Measurements from ENCODE around the gene CSAD.
A peak's percentile ranks its signal among the peaks of the same experiment; 100 is the strongest.
"Not testable (repeated sequence)": the region's sequence is repeated elsewhere in the genome, so short reads cannot be mapped to it uniquely, and the experiment has no call there.

CSAD gene

DNA sequence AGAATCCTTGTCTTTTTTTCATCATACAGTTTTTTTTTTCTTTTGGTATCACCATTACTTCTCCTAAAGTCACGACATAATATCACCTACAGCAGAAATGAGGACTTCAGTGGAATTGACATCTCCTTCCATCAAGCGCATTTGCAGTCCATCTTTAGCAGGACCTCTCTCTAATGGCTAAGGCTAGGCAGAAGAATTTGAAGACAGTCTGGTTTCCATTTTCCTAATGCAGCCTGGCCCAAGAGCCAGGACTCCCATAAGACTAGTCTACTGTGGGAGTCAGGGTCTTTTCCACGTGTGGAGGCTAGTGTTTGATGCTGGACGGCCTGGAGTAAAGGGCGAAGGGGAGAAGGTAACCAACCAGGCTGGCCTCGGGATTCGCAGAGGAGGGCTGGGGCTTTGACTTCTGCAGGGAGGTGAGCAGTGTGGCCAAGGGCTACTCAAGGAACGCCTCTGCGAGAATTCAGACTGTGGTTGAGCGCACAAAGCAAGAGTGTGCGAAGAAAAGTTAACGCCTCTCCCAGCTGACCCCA is 972 bp downstream of the CSAD start:
- no peak for DNase-seq (ENCODE audit: low read depth)

DNA sequence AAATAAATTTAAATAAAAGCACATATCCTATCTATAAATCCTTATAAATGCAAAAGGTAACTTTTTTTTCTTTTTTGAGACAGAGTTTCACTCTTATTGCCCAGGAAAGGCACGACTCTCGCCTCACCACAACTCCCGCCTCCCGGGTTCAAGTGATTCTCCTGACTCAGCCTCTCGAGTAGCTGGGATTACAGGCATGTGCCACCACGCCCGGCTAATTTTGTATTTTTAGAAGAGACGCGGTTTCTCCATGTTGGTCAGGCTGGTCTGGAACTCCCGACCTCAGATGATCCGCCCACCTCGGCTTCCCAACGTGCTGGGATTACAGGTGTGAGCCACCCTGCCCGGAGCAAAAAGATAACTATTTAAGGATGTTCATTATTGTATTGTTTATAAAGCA is 1.9 kb downstream of the CSAD start:
- not testable (repeated sequence) for DNase-seq (ENCODE audit: low read depth)

DNA sequence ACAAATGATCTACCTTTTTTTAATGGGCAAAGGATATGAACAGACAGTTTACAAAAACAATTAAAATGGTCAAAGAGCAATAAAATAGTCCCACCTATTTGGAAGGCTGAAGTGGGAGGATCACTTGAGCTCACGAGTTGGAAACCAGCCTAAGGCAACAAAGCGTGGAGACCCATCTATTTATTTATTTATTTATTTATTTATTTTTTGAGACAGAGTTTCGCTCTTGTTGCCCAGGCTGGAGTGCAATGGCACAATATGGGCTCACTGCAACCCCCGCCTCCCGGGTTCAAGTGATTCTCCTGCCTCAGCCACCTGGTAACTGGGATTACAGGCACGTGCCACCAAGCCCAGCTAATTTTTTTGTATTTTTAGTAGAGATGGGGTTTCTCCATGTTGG is 3.3 kb downstream of the CSAD start:
- DNase-seq (ENCODE audit: low read depth): not testable (repeated sequence)

DNA sequence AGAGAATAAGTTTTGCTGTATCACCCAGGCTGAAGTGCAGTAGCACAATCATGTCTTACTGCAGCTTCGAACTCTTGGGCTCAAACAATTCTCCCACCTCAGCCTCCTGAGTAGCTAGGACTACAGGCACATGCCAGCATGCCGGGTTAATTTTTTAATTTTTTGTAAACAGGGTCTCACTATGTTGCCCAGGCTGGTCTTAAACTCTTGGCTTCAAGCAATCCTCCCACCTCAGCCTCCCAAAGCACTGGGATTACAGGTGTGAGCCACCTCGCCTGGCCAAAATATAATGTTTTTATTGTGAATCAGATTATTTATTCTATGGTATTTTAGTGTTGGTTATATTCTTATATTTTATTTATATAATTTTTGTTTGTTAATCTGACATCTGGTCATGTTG is 4.0 kb downstream of the CSAD start:
- no peak for DNase-seq (ENCODE audit: low read depth)

DNA sequence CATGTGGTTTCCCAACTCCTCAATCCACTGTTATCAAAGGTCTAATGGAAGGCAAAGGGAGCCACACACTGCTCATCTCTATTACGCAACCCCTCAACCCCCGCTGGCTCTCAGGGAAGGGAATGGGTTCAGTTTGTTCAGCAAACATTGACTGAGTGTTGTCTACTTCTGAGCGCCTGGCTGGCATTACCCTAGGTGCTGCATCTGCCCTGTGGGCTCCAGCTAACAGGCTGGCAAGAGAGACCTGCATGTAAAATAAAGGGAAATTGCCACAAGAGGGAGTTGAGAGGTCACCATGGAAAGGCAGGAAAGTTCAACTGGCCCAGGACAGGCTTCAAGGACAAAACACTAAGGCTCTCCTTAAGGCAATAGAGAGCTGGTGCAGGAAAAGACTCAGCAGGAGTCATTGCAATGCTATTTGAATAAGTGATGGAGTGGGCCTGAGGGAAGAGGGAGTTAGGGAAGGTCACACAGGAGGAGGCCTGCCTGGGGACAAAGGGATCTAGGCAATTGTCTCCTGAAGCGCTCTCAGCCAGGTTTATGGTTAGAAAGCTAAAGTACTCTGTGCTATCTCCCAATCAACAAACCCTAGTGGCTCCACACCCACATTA is 5.7 kb downstream of the CSAD start:
- no peak for DNase-seq (ENCODE audit: low read depth)

DNA sequence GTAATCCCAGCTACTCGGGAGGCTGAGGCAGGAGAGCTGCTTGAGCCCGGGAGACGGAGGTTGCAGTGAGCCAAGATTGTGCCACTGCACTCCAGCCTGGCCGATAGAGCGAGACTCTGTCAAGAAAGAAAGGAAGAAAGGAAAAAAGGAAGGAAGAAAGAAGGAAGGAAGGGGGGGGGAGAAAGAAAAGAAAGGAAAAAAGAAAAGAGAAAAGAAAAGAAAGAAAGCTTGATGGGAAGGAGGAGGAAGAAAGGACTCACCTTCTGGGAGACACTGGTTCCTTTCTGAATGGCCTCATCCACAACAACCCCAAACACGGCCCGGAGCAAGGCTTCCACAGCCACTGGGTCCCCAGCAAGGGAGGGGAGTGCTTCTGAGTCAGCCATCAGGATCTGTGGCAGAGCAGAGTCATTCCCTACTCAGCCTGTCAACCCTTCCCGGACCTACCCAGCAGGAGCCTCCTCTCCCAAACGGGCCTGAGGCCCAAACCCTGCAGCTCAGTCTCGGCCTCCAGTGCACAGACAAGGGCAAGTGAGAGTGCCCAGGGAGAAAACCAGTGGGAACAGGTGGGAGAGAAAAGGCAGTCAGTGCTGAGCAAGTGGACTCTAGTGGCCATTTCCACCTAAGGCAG is 7.5 kb downstream of the CSAD start:
- DNase-seq (ENCODE audit: low read depth): no peak

DNA sequence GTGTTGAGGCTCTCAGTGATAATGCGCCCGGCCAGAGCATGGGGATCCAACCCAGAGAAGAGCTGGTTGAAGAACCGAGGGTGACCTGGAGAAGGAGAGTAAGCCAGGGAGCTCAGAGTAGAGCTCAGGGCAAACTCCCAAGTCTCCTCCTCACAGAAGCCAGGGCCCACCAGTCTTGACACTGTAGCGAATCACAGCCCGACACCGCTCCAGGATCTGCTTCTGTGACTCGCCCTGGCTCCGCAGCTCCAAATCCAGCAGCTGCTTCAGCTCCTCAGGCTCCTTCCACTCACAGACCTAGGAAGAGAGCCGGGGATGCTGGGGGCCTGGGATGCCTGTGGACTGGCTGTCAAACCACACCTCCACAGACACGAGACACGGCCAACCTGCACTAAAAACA is 8.4 kb downstream of the CSAD start:
- DNase-seq (ENCODE audit: low read depth): no peak

DNA sequence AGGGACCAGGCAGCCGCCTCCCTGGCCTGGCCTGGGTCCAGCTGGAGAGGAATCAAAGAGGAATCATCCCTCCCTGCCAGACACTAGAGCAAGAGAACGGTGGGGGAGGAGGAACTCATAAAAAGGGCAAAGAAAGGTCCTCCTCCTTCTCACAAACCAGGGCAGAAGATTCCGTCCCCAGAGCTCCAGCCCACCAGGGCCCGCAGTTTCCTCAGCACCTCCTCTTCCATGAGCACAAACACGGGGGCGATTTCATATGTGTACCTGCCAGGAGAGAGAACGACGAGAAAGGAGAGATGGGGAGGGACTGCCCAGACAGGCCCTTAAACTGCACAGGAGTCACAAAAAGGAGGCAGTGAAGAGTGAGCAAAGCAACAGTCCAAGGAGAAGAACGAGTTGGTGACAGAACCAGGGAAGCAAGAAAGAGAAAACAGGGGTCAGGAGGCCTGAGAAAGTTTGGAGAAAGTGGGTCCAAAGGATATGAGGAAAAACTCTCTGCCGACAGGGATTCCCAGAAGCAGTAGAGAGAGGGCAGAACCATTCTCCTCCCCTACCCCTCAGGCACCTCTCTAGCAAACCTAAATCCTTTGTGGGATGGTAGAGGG is 8.9 kb downstream of the CSAD start:
- DNase-seq (ENCODE audit: low read depth): no peak

DNA sequence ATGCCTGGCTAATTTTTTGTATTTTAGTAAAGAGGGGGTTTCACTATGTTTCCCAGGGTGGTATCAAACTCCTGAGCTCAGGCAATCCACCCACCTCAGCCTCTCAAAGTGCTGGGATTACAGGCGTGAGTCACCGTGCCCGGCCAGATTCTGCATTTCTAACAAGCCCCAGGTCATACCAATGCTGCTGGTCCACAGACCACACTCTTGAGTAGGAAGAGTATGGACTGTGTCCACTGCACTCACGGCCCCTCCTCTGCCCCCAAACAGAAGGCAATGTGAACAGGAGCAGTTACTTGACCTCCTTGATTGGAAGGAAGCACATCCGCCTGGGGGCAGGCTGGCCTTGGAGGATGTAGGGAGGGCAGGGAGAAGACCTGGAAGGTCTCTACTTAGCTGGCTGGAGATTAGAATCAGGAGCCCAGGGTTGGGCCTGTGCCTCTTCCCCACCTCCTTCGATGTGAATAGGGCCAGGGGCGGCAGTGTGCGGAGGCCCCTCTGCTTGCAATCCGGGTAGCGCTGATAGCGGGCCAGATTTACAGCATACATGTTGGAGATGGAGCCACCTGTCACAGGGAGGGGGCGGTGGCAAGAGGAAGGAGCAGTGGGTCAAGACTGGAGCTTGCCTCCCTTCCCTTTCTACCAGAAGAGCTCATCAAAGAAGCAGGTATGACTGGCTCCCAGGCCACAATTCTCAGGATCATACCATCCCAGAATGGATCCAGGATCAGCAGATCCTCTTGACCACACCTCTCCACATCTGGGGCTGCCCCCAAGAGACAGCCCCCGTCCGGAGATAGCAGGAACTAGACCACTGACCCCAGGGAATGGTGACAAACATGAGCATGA is 9.6 kb downstream of the CSAD start:
- DNase-seq (ENCODE audit: low read depth): no peak

DNA sequence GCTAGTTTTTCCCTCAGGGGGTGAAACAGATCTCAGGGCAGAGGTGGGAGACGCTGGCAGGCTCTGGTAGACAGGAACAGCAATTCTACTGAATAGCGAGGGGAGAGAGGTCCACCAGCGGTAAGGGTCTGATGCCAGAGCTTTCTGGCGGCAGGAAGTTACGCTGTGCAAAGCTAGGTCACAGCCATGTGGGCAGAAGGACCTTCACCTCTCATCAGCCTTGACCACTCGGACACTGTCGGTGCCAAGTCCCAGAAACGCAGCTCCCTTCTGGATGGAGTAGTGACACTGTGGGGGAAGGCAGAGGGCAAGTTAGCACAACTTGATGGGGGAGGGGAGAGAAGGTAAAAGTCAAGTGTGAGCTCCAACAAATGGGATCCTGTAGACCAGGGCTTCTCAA is 10.5 kb downstream of the CSAD start:
- no peak for DNase-seq (ENCODE audit: low read depth)

DNA sequence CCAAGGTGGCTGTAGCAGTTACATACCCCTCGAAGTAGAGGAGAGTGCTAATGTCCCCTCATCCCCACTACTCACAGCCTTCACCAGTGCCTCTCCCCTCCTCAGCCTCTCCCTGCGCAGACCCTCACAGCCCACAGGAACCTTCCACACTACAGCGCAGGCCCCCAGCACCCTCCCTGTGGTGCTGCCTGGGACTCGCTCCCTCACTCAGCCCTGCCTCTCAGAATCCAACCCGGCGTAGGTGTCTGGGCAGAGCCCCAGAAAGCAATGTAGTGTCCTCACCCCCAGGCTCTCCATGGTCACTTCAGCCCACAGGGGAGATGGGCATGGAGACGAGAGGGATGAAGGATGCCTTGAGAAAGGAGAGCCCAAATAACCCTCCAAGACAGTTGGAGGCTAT is 11.1 kb downstream of the CSAD start:
- DNase-seq (ENCODE audit: low read depth): no peak

DNA sequence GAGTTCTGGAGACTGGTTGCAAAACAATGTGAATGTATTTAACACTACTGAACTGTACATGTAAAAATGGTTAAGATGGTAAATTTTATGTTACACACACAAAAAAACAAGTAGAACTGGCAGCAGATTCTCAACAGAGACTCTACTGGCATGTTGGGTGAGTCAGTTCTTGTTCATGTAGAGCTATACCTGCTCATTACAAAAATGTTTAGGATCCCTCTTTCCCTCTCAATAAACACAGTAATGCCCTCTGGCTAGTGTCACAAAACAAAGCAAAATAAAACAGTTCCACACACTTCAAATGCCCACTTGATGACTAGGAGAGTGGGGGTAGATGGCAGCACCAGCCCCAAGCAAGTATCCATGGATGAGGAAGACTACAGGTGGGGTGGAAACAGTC is 13.9 kb downstream of the CSAD start:
- no peak for DNase-seq (ENCODE audit: low read depth)

DNA sequence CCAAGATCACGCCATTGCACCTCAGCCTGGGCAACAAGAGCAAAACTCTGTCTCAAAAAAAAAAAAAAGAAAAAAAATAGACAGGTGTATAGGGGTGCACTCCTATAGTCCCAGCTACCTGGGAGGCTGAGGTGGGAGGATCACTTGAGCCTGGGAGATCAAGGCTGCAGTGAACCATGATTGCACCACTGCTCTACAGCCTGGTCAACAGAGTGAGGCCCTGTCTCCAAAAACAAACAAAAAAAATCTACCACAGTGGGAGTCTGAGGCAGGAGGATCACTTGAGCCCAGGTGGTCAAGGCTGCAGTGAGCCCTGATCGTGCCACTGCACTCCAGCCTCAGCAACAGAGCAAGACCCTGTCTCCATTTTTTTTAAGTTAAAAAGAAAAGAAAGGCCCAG is 17.7 kb downstream of the CSAD start:
- not testable (repeated sequence) for DNase-seq (ENCODE audit: low read depth)

DNA sequence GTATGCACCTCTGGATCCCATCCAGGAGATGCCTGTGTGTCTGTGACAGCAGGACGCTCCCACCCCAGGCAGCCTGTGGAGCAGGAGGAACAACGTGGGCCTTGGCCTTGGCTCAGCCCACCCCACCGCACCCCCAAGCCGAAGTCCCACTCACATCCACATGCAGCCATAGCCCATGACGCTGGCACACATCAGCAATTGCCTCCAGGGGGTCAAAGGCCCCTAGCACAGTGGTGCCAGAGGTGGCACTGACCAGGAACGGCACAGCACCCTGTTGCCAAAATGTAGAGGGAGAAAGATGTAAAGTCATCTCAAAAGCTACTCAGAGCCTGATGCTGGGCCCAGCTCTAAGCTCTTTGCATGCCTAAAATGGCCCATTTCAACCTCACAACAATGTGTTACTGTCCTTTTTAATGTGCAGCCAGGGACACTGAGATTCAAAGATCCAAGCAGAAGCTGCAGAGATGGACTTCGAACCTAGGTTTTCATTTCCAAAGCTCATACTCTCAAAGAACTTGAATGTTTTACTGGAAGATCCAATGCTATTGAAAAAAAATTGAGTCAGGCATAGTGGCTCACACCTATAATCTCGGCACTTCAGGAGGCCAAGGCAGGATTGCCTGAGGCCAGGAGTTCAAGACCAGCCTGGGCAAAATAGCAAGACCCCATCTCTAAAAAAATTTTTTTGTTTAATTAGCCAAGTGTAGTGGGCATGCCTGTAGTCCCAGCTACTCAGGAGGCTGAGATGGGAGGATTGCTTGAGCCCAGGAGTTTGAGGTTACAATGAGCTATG is 19.4 kb downstream of the CSAD start:
- DNase-seq (ENCODE audit: low read depth): no peak

DNA sequence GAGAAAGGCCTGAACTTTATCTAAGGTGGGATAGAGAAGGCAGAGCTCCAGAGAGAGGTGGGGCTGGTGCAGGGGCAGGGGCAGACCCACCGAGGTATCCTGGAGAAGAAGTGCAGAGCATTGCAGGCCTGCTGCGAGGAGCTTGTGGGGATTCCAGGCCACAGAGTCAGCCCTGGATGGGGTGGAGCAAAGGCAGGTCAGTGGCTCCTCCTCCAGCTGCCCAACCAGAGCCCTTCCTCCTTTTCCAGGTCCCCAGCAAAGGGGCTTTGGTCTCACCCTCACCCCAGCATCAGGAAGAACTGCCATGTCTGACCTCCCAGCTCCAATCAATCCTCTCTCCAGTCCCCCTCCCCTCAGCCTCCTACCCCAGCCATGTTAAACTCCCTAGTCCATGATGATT is 20.1 kb downstream of the CSAD start:
- no peak for DNase-seq (ENCODE audit: low read depth)

DNA sequence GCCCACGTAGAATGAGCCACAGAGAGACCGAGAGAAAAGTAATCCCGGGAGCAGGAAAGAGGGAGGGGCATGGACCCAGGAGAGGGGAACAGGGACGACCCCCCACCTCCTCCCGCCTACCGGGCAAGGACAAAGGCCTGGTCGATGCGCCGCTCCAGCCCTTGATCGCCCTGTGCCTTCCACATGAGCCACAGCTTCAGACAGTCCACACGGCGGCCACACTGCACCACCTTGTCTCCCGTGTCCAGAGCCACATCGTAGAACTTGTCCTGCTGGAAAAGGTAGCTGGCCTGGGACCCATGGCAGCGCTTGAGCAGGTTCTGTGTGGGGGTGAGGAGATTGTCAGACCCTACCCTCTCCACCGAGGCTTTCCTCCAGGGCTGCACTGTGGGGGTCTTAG is 20.7 kb downstream of the CSAD start:
- DNase-seq (ENCODE audit: low read depth): no peak

DNA sequence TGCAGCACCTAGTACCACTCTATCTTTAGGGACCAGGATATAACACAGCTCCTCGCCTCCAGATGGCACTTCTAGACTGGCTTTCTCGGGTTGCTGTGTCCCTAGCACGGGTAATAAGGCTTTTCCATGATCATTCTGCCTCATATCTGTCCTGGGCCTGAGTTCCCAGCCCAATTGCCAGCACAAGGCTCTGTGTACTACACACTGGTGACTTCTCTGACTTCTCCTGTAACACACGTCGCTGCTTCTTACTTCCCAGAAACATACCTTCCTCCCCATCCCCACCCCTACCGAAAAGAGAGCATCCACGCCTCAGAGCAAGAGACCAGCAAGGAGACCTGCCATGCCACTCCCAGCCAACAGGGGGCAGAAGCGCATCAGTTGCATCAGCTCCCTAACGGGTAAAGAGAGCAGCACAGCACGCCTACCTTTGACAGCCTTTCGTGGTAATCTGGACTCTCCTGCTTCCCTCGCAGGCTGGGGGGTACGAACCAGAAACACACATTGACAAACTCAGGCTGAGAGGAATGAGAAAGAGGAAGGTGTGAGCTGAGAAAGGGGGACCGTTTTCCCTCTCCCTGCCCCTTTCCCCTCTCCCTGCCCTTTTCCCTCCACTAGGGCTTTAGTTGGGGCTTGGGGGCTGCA is 21.4 kb downstream of the CSAD start:
- peak; percentile 82 for DNase-seq (ENCODE audit: low read depth)

DNA sequence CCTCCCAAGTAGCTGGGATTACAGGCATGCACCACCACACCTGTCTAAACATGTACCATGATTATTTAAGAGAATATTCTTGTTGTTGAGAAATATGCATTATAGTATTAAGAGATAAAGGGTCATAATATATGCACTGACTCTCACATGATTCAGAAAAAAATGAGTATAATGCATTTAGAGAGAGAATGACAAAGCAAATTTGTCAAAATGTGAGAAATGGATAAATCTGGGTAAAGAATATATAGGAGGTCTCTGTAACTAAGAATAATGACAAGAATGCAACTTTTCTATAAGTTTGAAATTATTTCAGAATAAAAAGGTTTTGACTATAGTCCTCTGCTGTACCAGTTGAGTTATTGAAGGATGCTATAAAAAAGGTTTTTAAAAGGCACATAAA is 28.3 kb downstream of the CSAD start:
- DNase-seq (ENCODE audit: low read depth): no peak

DNA sequence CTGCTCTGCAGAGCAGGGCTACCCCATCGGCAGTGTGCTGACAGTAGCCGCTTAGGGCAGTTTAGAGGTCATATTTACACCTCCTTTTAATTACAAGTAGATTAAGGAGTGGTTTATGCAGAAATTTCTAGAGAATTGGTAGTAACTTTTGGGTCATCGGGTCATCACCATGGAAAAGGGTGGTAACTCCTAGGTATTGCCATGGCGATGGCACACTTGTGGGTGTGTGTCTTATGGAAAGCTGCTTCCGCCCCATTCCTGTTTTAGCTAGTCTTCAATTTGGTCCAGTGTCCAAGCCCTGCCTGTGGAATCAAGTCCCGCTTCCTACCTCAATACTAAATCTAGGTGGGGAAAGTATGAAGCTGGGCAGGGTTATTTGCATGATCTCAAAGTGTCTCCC is 29.7 kb downstream of the CSAD start:
- no peak for DNase-seq (ENCODE audit: low read depth)

DNA sequence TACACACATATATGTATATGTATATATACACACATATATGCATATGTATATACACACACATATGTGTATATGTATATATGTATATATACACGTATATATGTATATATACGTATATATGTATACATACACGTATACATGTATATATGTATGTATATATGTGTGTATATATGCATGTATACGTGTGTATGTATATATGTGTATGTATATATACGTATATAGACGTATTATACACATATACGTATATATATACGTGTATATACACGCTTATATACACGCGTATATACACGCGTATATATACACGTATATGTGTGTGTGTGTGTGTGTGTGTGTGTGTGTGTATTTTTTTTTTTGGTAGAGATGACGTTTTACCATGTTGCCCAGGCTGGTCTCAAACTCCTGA is 33.1 kb downstream of the CSAD start:
- no peak for DNase-seq (ENCODE audit: low read depth)

DNA sequence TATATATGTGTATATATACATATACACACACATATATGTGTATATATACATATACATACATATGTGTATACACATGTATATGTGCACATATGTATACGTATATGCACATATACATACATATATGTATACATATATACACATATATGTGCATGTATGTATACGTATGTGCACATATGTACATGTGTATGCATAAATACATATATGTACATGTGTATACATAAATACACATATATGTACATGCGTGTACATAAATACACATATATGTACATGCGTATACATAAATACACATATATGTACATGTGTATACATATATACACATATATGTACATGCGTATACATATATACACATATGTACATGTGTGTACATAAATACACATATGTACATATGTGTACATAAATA is 33.5 kb downstream of the CSAD start:
- no peak for DNase-seq (ENCODE audit: low read depth)
